Superior temporal gyrus (tissue), 1 donor: Measurements from ENCODE around the gene GNMT.
A peak's percentile ranks its signal among the peaks of the same experiment; 100 is the strongest.
"Not testable (repeated sequence)": the region's sequence is repeated elsewhere in the genome, so short reads cannot be mapped to it uniquely, and the experiment has no call there.

Experiments used
- DNase-seq: peaks from one replicate; pipeline ENCODE4 v3.0.0-alpha.2; 2016; ENCODE audit errors: extremely low spot score

GNMT gene

GRCh38 chr6:42974919-42975505 lies 14.5 kb downstream of the GNMT start:
- no peak for DNase-seq

GRCh38 chr6:42978487-42978838 lies 17.9 kb downstream of the GNMT start:
- DNase-seq, result no peak

- DNase-seq, result peak; percentile 91
These were observed 18.4 kb downstream of the GNMT start, which contains the start of gene PEX6 for GRCh38 chr6:42978839-42979522. TSS of gene PEX6 (minus strand) at chr6:42979181. CDS start at chr6:42979150, 31 bp downstream.

GRCh38 chr6:42979523-42980177 lies 19.1 kb downstream of the GNMT start:
- DNase-seq, result no peak

GRCh38 chr6:42981836-42982235 lies 21.3 kb downstream of the GNMT start:
- DNase-seq, result no peak

- DNase-seq, result peak; percentile 100
These were observed 23.7 kb downstream of the GNMT start, which contains the start of gene PPP2R5D for GRCh38 chr6:42984001-42984923. TSS of gene PPP2R5D (plus strand) at chr6:42984570. CDS start at chr6:42984678, 108 bp downstream.

- DNase-seq, result no peak
These were observed 24.4 kb downstream of the GNMT start for GRCh38 chr6:42984924-42985475.

GRCh38 chr6:42987533-42988451 lies 27.2 kb downstream of the GNMT start:
- no peak for DNase-seq

- no peak for DNase-seq
These were observed 28.0 kb downstream of the GNMT start for GRCh38 chr6:42988486-42989020.

GRCh38 chr6:42989923-42990322 lies 29.4 kb downstream of the GNMT start:
- no peak for DNase-seq

- no peak for DNase-seq
These were observed 32.9 kb downstream of the GNMT start for GRCh38 chr6:42993445-42993844.

GRCh38 chr6:42996513-42996912 lies 36.0 kb downstream of the GNMT start:
- peak; percentile 29 for DNase-seq

- not testable (repeated sequence) for DNase-seq
These were observed 37.7 kb downstream of the GNMT start for GRCh38 chr6:42998205-42998604.

- DNase-seq, result no peak
These were observed 41.3 kb downstream of the GNMT start for GRCh38 chr6:43001843-43002242.

- no peak for DNase-seq
These were observed 45.3 kb downstream of the GNMT start for GRCh38 chr6:43005844-43006243.

- no peak for DNase-seq
These were observed 45.7 kb downstream of the GNMT start for GRCh38 chr6:43006251-43006650.

GRCh38 chr6:43007126-43007525 lies 46.6 kb downstream of the GNMT start:
- no peak for DNase-seq

GRCh38 chr6:43009124-43009523 lies 48.6 kb downstream of the GNMT start:
- DNase-seq, result no peak

GRCh38 chr6:43011207-43011606 lies 50.7 kb downstream of the GNMT start:
- DNase-seq, result no peak

GRCh38 chr6:43012364-43012763 lies 51.8 kb downstream of the GNMT start:
- DNase-seq, result no peak
